ENCODE data around the gene AKIRIN2. TPM values are rescaled to one million over a fixed set of nuclear protein-coding genes. Genes with fewer than 3 reads are reported as not detected.
A peak's percentile ranks its signal among the peaks of the same experiment; 100 is the strongest.

The AKIRIN2 gene
- total RNA-seq, 1 donor from 2014 or later, result 39.6 TPM

DNA sequence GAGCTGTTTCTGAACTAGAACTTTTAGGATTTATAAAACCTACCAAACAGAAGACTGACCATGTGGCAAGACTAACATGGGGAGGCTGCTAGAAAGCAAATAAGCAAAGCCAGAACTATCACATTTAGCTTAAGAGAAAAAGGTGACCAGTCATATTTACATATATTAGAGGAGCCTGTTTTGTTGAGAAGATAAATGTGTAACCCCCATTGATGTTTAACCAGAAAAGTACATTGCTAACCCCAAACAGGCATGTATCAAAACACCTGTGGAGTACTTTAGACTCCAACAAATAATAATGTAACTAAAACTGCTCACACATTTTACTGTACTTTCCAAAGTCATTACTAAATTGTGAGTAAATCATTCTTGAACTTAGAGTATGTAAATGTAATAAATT is 35.0 kb downstream of the AKIRIN2 start:
- no peak overlapping the region for H3K27ac Mint-ChIP-seq
- no peak overlapping the region for H3K4me3 Mint-ChIP-seq
- peaks cover 13% of the 10 kb centered on the region for H3K4me1 Mint-ChIP-seq
- no peak for DNase-seq
- H3K36me3 Mint-ChIP-seq (ENCODE audit: low read depth), result peaks cover 48% of the 10 kb centered on the region
- H3K27me3 Mint-ChIP-seq, result no peaks in the 10 kb centered on the region
- intact Hi-C loops (cut with micrococcal nuclease), result no loop called here
- no peaks in the 10 kb centered on the region for H3K9me3 Mint-ChIP-seq

- no peaks in the 10 kb centered on the region for H3K27me3 Mint-ChIP-seq
- H3K4me1 Mint-ChIP-seq, result peaks cover 3% of the 10 kb centered on the region
Observed at GRCh38 chr6:87664921-87665485, 37.0 kb downstream of the AKIRIN2 start.

GRCh38 chr6:87663434-87663833 is 38.6 kb downstream of the AKIRIN2 start:
- no peak overlapping the region for H3K27ac Mint-ChIP-seq
- no peak for DNase-seq
- peaks cover 46% of the 10 kb centered on the region for H3K36me3 Mint-ChIP-seq (ENCODE audit: low read depth)
- no peaks in the 10 kb centered on the region for H3K27me3 Mint-ChIP-seq
- intact Hi-C loops (cut with micrococcal nuclease), result no loop called here
- no peak overlapping the region for H3K4me3 Mint-ChIP-seq
- no peaks in the 10 kb centered on the region for H3K4me1 Mint-ChIP-seq
- H3K9me3 Mint-ChIP-seq, result no peaks in the 10 kb centered on the region

More at GRCh38 chr6:87664921-87665485, 37.0 kb downstream of the AKIRIN2 start:
- DNase-seq, result no peak
- intact Hi-C loops (cut with micrococcal nuclease), result no loop called here
- H3K9me3 Mint-ChIP-seq, result no peaks in the 10 kb centered on the region
- no peak overlapping the region for H3K27ac Mint-ChIP-seq
- peaks cover 46% of the 10 kb centered on the region for H3K36me3 Mint-ChIP-seq (ENCODE audit: low read depth)
- no peak overlapping the region for H3K4me3 Mint-ChIP-seq

- intact Hi-C loops (cut with micrococcal nuclease), result no loop called here
- H3K9me3 Mint-ChIP-seq, result peaks cover 6% of the 10 kb centered on the region
- H3K27ac Mint-ChIP-seq, result no peak overlapping the region
- no peak overlapping the region for H3K4me3 Mint-ChIP-seq
- H3K36me3 Mint-ChIP-seq (ENCODE audit: low read depth), result peaks cover 51% of the 10 kb centered on the region
- no peaks in the 10 kb centered on the region for H3K27me3 Mint-ChIP-seq
- no peak for DNase-seq
- peaks cover 13% of the 10 kb centered on the region for H3K4me1 Mint-ChIP-seq
Observed at GRCh38 chr6:87661503-87661902, 40.5 kb downstream of the AKIRIN2 start.

DNA sequence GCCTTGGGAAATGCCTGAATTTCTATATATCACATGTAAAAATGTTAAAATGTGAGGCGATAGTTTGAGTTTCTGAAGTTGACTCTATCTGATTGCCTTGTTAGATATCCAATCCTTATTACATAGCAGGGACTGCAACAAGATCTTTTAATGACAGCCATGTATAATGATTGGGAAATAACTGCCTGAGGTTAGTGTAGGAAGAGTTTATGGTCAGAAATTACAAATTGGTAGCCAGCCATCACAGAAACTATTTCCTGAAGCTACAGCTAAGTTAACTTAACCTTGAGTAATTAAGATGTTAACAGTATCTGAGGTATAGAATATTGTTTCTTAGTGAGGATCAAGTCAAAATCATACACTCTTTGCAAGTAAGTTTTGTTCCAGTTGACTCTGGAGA is 41.0 kb downstream of the AKIRIN2 start:
- Mint-ChIP-seq H3K4me3 (no peak overlapping the region), H3K36me3 (ENCODE audit: low read depth) (peaks cover 50% of the 10 kb centered on the region), H3K9me3 (peaks cover 6% of the 10 kb centered on the region), H3K27me3 (no peaks in the 10 kb centered on the region), H3K27ac (no peak overlapping the region), H3K4me1 (peaks cover 14% of the 10 kb centered on the region)
- no peak for DNase-seq
- intact Hi-C loops (cut with micrococcal nuclease), result no loop called here

DNA sequence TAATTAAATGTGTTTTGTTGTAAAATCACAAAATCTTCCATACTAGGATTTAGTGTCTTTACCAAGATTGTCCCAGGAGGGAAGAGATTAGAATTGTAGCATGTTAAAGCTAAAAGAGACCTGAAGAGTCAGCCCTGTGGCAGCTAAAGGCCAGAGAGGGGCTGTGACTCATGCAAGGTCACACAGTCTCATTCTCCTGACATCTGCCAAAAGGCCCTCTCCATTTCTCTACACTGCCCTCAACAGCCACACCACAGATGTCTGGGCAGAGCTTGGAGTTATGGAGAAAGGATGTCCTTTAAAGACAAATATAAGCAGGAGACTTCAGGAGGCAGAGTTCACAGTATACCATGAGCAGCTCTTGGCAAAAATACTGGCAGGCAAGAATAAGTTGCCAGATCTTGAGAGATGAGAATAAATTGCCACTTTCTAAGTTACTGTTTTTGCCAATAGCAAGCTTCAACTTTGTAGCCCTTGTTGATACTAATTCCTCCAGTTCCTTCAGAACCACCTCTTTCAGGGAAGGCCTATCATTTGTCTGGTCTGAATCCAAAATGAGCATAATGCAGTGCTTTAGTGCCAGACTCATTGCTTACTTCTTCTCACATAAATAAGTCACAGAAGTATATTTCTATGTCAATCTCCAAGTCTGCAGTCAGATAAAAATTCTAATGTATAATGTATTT is 41.7 kb downstream of the AKIRIN2 start:
- peaks cover 6% of the 10 kb centered on the region for H3K9me3 Mint-ChIP-seq
- H3K27me3 Mint-ChIP-seq, result no peaks in the 10 kb centered on the region
- H3K4me1 Mint-ChIP-seq, result peaks cover 14% of the 10 kb centered on the region
- H3K36me3 Mint-ChIP-seq (ENCODE audit: low read depth), result peaks cover 50% of the 10 kb centered on the region
- no peak overlapping the region for H3K4me3 Mint-ChIP-seq
- H3K27ac Mint-ChIP-seq, result no peak overlapping the region
- no peak for DNase-seq
- intact Hi-C loops (cut with micrococcal nuclease), result no loop called here

DNA sequence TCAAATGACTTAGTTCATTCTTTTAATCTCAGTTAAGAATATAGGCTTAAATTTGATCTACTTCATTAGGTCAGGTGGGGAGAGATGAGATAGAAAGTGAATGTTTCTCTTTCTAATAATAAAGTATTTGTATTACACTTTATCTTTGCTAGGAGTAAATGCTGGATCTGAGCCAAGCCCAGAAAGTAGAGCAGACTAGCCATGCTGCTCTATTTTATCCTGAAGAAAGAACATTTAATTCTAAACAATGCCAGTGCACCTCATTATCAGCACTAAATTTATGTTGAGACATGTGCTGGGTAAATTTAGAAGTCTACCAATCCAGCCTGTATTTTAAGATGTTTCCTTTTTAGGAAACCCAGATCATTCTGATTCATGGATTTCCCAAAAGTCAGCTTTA is 43.5 kb downstream of the AKIRIN2 start:
- no peak overlapping the region for H3K27ac Mint-ChIP-seq
- no peak overlapping the region for H3K4me3 Mint-ChIP-seq
- H3K4me1 Mint-ChIP-seq, result peaks cover 21% of the 10 kb centered on the region
- no peaks in the 10 kb centered on the region for H3K27me3 Mint-ChIP-seq
- intact Hi-C loops (cut with micrococcal nuclease), result loop anchor here (10.0 kb wide), 1 partner anchor 64 kb away; the partner anchor contains the start of gene ORC3
- no peak for DNase-seq
- H3K9me3 Mint-ChIP-seq, result peaks cover 6% of the 10 kb centered on the region
- H3K36me3 Mint-ChIP-seq (ENCODE audit: low read depth), result peaks cover 58% of the 10 kb centered on the region

DNA sequence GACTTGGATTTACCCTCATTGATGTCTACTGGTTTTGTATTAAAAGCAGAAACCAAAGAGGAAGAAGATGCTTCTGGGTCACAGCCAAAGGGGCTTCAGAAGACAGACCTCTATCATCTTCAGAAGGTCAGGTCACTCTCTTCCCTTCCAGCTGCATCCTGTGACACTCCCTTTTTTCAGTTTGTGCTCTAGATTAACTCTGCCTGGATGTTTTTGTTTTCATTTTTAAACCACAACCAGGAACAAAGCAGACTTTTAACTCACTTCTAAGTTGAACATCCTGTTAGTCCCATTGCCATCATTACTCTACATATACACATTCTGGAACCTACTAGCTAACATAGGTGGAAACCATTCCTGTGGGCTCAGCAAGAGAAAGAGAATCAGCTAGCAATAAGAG is 45.2 kb downstream of the AKIRIN2 start:
- Mint-ChIP-seq H3K36me3 (ENCODE audit: low read depth) (peaks cover 60% of the 10 kb centered on the region), H3K9me3 (peaks cover 6% of the 10 kb centered on the region), H3K4me3 (peak overlapping the region; percentile 64), H3K27me3 (no peaks in the 10 kb centered on the region), H3K27ac (peak overlapping the region; percentile 67), H3K4me1 (peaks cover 30% of the 10 kb centered on the region)
- peak; percentile 72 for DNase-seq
- intact Hi-C loops (cut with micrococcal nuclease), result loop anchor here (10.0 kb wide), 1 partner anchor 62 kb away; the partner anchor contains the start of gene ORC3

- intact Hi-C loops (cut with micrococcal nuclease), result loop anchor here (10.0 kb wide), 1 partner anchor 61 kb away; the partner anchor contains the start of gene ORC3
- no peaks in the 10 kb centered on the region for H3K27me3 Mint-ChIP-seq
Observed at GRCh38 chr6:87655824-87656223, 46.2 kb downstream of the AKIRIN2 start.

DNA sequence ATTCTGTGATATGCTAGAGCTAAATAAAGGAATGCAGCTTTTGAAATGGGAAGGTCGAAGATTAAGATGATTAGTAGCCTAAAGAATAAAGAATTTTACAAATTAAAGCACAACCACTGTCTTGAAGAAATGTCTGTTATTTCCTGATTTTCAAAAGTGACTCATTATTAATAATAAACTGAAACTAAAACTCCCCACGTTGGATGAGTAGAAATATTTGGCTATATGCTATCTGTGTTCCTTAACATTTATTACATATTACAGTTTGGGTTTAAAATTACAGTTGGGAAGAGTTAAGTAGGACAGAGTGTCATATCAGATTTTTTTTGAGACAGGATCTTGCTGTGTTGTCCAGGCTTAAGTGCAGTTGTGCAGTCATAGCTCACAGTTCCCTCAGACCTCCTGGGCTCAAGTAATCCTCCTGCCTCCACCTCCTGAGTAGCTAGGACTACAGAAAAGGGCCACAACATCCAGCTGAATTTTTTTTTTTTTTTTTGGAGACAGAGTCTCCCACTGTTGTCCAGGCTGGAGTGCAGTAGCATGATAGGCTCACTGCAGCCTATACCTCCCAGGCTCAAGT is 47.1 kb downstream of the AKIRIN2 start:
- Mint-ChIP-seq H3K27me3 (no peaks in the 10 kb centered on the region), H3K4me3 (no peak overlapping the region), H3K36me3 (ENCODE audit: low read depth) (peaks cover 50% of the 10 kb centered on the region), H3K4me1 (peaks cover 30% of the 10 kb centered on the region), H3K27ac (no peak overlapping the region), H3K9me3 (peaks cover 6% of the 10 kb centered on the region)
- intact Hi-C loops (cut with micrococcal nuclease), result loop anchor here (10.0 kb wide), 1 partner anchor 60 kb away; the partner anchor contains the start of gene ORC3
- DNase-seq, result no peak

More at GRCh38 chr6:87655824-87656223, 46.2 kb downstream of the AKIRIN2 start:
- Mint-ChIP-seq H3K36me3 (ENCODE audit: low read depth) (peaks cover 55% of the 10 kb centered on the region), H3K27ac (no peak overlapping the region), H3K4me3 (no peak overlapping the region), H3K4me1 (peaks cover 30% of the 10 kb centered on the region), H3K9me3 (peaks cover 6% of the 10 kb centered on the region)
- no peak for DNase-seq

GRCh38 chr6:87654122-87654521 is 47.9 kb downstream of the AKIRIN2 start:
- peaks cover 6% of the 10 kb centered on the region for H3K9me3 Mint-ChIP-seq
- no peak overlapping the region for H3K4me3 Mint-ChIP-seq
- peaks cover 30% of the 10 kb centered on the region for H3K4me1 Mint-ChIP-seq
- intact Hi-C loops (cut with micrococcal nuclease), result loop anchor here (10.0 kb wide), 1 partner anchor 59 kb away; the partner anchor contains the start of gene ORC3
- H3K27me3 Mint-ChIP-seq, result no peaks in the 10 kb centered on the region
- H3K27ac Mint-ChIP-seq, result peak overlapping the region; percentile 49
- no peak for DNase-seq
- peaks cover 46% of the 10 kb centered on the region for H3K36me3 Mint-ChIP-seq (ENCODE audit: low read depth)

GRCh38 chr6:87653074-87653962 is 48.7 kb downstream of the AKIRIN2 start:
- intact Hi-C loops (cut with micrococcal nuclease), result loop anchor here (10.0 kb wide), 1 partner anchor 59 kb away; the partner anchor contains the start of gene ORC3
- H3K27ac Mint-ChIP-seq, result peak overlapping the region; percentile 54
- peak; percentile 62 for DNase-seq
- no peaks in the 10 kb centered on the region for H3K27me3 Mint-ChIP-seq
- peaks cover 44% of the 10 kb centered on the region for H3K36me3 Mint-ChIP-seq (ENCODE audit: low read depth)
- peaks cover 30% of the 10 kb centered on the region for H3K4me1 Mint-ChIP-seq
- H3K4me3 Mint-ChIP-seq, result no peak overlapping the region
- peaks cover 6% of the 10 kb centered on the region for H3K9me3 Mint-ChIP-seq

GRCh38 chr6:87645080-87645479 is 57.0 kb downstream of the AKIRIN2 start:
- peak; percentile 68 for DNase-seq
- intact Hi-C loops (cut with micrococcal nuclease), result loop anchor here (2.0 kb wide), 1 partner anchor 58 kb away; the partner anchor contains the start of gene AKIRIN2
- H3K9me3 Mint-ChIP-seq, result no peaks in the 10 kb centered on the region

More at GRCh38 chr6:87645080-87645479, 57.0 kb downstream of the AKIRIN2 start:
- peak overlapping the region; percentile 73 for H3K4me3 Mint-ChIP-seq
- no peaks in the 10 kb centered on the region for H3K27me3 Mint-ChIP-seq
- H3K27ac Mint-ChIP-seq, result peak overlapping the region; percentile 82
- peaks cover 14% of the 10 kb centered on the region for H3K4me1 Mint-ChIP-seq
- peaks cover 6% of the 10 kb centered on the region for H3K36me3 Mint-ChIP-seq (ENCODE audit: low read depth)
